H1 (cell line): ENCODE data around the gene TYMS. TPM values are rescaled to one million over a fixed set of nuclear protein-coding genes. Genes with fewer than 3 reads are reported as not detected.
A peak's percentile ranks its signal among the peaks of the same experiment; 100 is the strongest.

ENCODE experiments used
- CTCF ChIA-PET: fragments of 300-600 bp; sonication (Branson Sonifier 250); formaldehyde crosslinking; loops from one replicate; lab custom pipeline; 2021; ENCODE audit not compliant: partially characterized antibody; lab: Charles Lee
- POLR2A ChIA-PET: fragments of 300-600 bp; sonication (Branson Sonifier 250); formaldehyde crosslinking; loops from one replicate; lab custom pipeline; 2021; ENCODE audit warnings: inconsistent platforms; ENCODE audit not compliant: partially characterized antibody; lab: Charles Lee
- DNase-seq, 2 experiments: peaks; one replicate each; pipeline versions ENCODE4 v3.0.0 to v3.0.0-alpha.2; 2010 to 2022; ENCODE audit warnings: low spot score in 2 of 2, low read depth in 1 of 2, mixed read lengths in 1 of 2
- FAIRE-seq: peaks from 2 replicates; lab custom pipeline; 2011; peaks lifted over from hg19 to GRCh38; lab: Jason Lieb, UNC
- H2AFZ ChIP-seq: 2 replicates; pipeline ENCODE4 v1.8.1; 2012; ENCODE audit warnings: low read length, inconsistent platforms
- H2AK5ac ChIP-seq: 2 replicates; pipeline ENCODE4 v1.6.1; 2013; ENCODE audit warnings: low read depth, low read length
- H2BK120ac ChIP-seq: replicated peaks from 2 replicates; pipeline ENCODE3; 2013; ENCODE audit warnings: low read depth, low read length, inconsistent platforms
- H2BK12ac ChIP-seq: 2 replicates; pipeline ENCODE4 v1.6.1; 2013; ENCODE audit warnings: low read depth, low read length
- H2BK15ac ChIP-seq: 2 replicates; pipeline ENCODE4 v1.6.1; 2013; ENCODE audit warnings: low read length
- H2BK20ac ChIP-seq: 2 replicates; pipeline ENCODE4 v1.6.1; 2013; ENCODE audit warnings: low read length
- H2BK5ac ChIP-seq: 2 replicates; pipeline ENCODE4 v1.6.1; 2013; ENCODE audit warnings: low read depth, low read length
- H3K14ac ChIP-seq: 2 replicates; pipeline ENCODE4 v1.6.1; 2013; ENCODE audit warnings: inconsistent platforms; ENCODE audit not compliant: insufficient read length
- H3K18ac ChIP-seq: 2 replicates; pipeline ENCODE4 v1.6.1; 2013; ENCODE audit warnings: low read length; ENCODE audit errors: extremely low read depth
- H3K23ac ChIP-seq: 2 replicates; pipeline ENCODE4 v1.6.1; 2013; ENCODE audit warnings: inconsistent platforms; ENCODE audit not compliant: insufficient read length
- H3K23me2 ChIP-seq: 2 replicates; pipeline ENCODE4 v1.6.1; 2013; ENCODE audit warnings: low read depth, low read length
- H3K27ac ChIP-seq: 2 replicates; pipeline ENCODE4 v1.6.1; 2011; ENCODE audit warnings: low read depth, low read length, inconsistent platforms
- H3K27me3 ChIP-seq, 4 experiments: replicated peaks in 1 of 4; 1 replicate in 1 of 4; 2 replicates in 3 of 4; pipeline versions ENCODE4 v1.6.1 to v1.8.1; 2011 to 2013; ENCODE audit warnings: low read length in 3 of 4, mild to moderate bottlenecking in 3 of 4, inconsistent platforms in 2 of 4, mixed read lengths in 2 of 4, moderate library complexity in 1 of 4; ENCODE audit not compliant: control insufficient read depth in 3 of 4, insufficient read depth in 3 of 4; ENCODE audit errors: extremely low read depth in 1 of 4
- H3K36me3 ChIP-seq, 4 experiments: 2 replicates each; pipeline versions ENCODE4 v1.6.1 to v1.8.1; 2011 to 2013; ENCODE audit warnings: mild to moderate bottlenecking in 4 of 4, low read length in 3 of 4, moderate library complexity in 2 of 4, control low read depth in 1 of 4, inconsistent platforms in 1 of 4; ENCODE audit not compliant: insufficient read depth in 4 of 4, control insufficient read depth in 2 of 4
- H3K4ac ChIP-seq: replicated peaks from 2 replicates; pipeline ENCODE3; 2013; ENCODE audit warnings: low read length, low read depth, mixed read lengths, inconsistent platforms; ENCODE audit not compliant: insufficient read length
- H3K4me1 ChIP-seq, 4 experiments: replicated peaks in 1 of 4; 1 replicate in 1 of 4; 2 replicates in 3 of 4; pipeline versions ENCODE4 v1.6.1 to v1.8.1; 2011 to 2013; ENCODE audit warnings: low read length in 3 of 4, inconsistent platforms in 2 of 4, mixed read lengths in 1 of 4; ENCODE audit not compliant: insufficient read depth in 4 of 4, control insufficient read depth in 3 of 4
- H3K4me2 ChIP-seq, 2 experiments: 2 replicates each; pipeline versions ENCODE4 v1.6.1 to v1.8.1; 2011 to 2013; ENCODE audit warnings: low read depth in 2 of 2, low read length in 2 of 2, control low read depth in 1 of 2, inconsistent platforms in 1 of 2, mild to moderate bottlenecking in 1 of 2; ENCODE audit not compliant: insufficient read depth in 1 of 2
- H3K4me3 ChIP-seq, 4 experiments: fragments of 200-600, 300-600 bp in 1 of 4; sonication (generic), shearing (Covaris generic), sonication (Bioruptor Twin) in 1 of 4; 2 replicates each; pipeline versions ENCODE4 v1.5.1 to v1.8.1; 2011 to 2016; ENCODE audit warnings: low read length in 4 of 4, low read depth in 3 of 4, control low read depth in 2 of 4, inconsistent platforms in 2 of 4, mild to moderate bottlenecking in 2 of 4, mixed read lengths in 1 of 4, moderate library complexity in 1 of 4; ENCODE audit not compliant: insufficient read depth in 2 of 4; ENCODE audit errors: extremely low read depth in 1 of 4
- H3K56ac ChIP-seq: replicated peaks from 2 replicates; pipeline ENCODE3; 2013; ENCODE audit warnings: low read depth, mild to moderate bottlenecking, mixed read lengths, low read length, inconsistent platforms; ENCODE audit not compliant: insufficient read length
- H3K79me1 ChIP-seq: 2 replicates; pipeline ENCODE4 v1.6.1; 2013; ENCODE audit warnings: low read depth, low read length, control low read depth
- H3K79me2 ChIP-seq, 2 experiments: 2 replicates each; pipeline versions ENCODE4 v1.6.1 to v1.8.1; 2012 to 2013; ENCODE audit warnings: low read length in 2 of 2, mild to moderate bottlenecking in 2 of 2, inconsistent platforms in 1 of 2; ENCODE audit not compliant: insufficient read depth in 2 of 2, control insufficient read depth in 1 of 2
- H3K9ac ChIP-seq, 4 experiments: replicated peaks in 1 of 4; 1 replicate in 1 of 4; 2 replicates in 3 of 4; pipeline versions ENCODE4 v1.6.1 to v1.8.1; 2011 to 2013; ENCODE audit warnings: low read depth in 3 of 4, low read length in 3 of 4, control low read depth in 2 of 4, mild to moderate bottlenecking in 2 of 4, moderate library complexity in 2 of 4, inconsistent platforms in 1 of 4; ENCODE audit errors: extremely low read depth in 1 of 4
- H3K9me3 ChIP-seq, 2 experiments: 2 replicates each; pipeline versions ENCODE4 v1.6.1 to v1.8.1; 2012 to 2013; ENCODE audit warnings: mild to moderate bottlenecking in 2 of 2, moderate library complexity in 2 of 2, control low read depth in 1 of 2, inconsistent platforms in 1 of 2, low read depth in 1 of 2, low read length in 1 of 2, mixed read lengths in 1 of 2; ENCODE audit not compliant: insufficient read depth in 2 of 2
- H4K20me1 ChIP-seq, 2 experiments: replicated peaks in 1 of 2; 2 replicates each; pipeline versions ENCODE3 to v1.8.1; 2011 to 2013; ENCODE audit warnings: inconsistent platforms in 2 of 2, low read length in 2 of 2, mild to moderate bottlenecking in 1 of 2; ENCODE audit not compliant: insufficient read depth in 2 of 2, control insufficient read depth in 1 of 2
- H4K5ac ChIP-seq: 2 replicates; pipeline ENCODE4 v1.6.1; 2013; ENCODE audit warnings: low read length, low read depth, mixed read lengths, inconsistent platforms; ENCODE audit not compliant: insufficient read length
- H4K8ac ChIP-seq: 2 replicates; pipeline ENCODE4 v1.8.0; 2013; ENCODE audit warnings: mild to moderate bottlenecking, moderate library complexity, low read length, inconsistent platforms; ENCODE audit not compliant: insufficient read depth; ENCODE audit errors: extremely low read depth
- H4K91ac ChIP-seq: replicated peaks from 2 replicates; pipeline ENCODE3; 2013; ENCODE audit warnings: low read length, mixed read lengths, inconsistent platforms; ENCODE audit not compliant: insufficient read length
- CHD1 ChIP-seq: IDR thresholded peaks from 2 replicates; pipeline ENCODE4 v1.6.1; 2012; ENCODE audit warnings: low read depth, low read length, improper control_type of control experiment
- HDAC6 ChIP-seq: IDR thresholded peaks from one replicate; pipeline ENCODE4 v1.7.1; 2012; ENCODE audit warnings: low read depth, mild to moderate bottlenecking, inconsistent platforms, low read length, moderate library complexity
- RAD21 ChIP-seq, 2 experiments: IDR thresholded peaks in 1 of 2; conservative IDR thresholded peaks in 1 of 2; 2 replicates each; pipeline ENCODE4 v1.6.1; 2011; ENCODE audit warnings: low read depth in 2 of 2, low read length in 2 of 2, improper control_type of control experiment in 1 of 2, inconsistent platforms in 1 of 2, mild to moderate bottlenecking in 1 of 2, moderate library complexity in 1 of 2
- SAP30 ChIP-seq: fragments of 300-600 bp; sonication (generic); IDR thresholded peaks from 2 replicates; pipeline ENCODE4 v1.7.1; 2012; ENCODE audit warnings: low read length, moderate library complexity, mild to moderate bottlenecking, inconsistent platforms; ENCODE audit not compliant: insufficient read depth, insufficient replicate concordance
- SP2 ChIP-seq: IDR thresholded peaks from 2 replicates; pipeline ENCODE4 v1.6.1; 2012; ENCODE audit warnings: mild to moderate bottlenecking, low read length, inconsistent platforms
- TEAD4 ChIP-seq: IDR thresholded peaks from 2 replicates; pipeline ENCODE4 v1.6.1; 2012; ENCODE audit warnings: low read depth, low read length, inconsistent platforms, mixed read lengths
- WGBS, 2 experiments: shearing (Covaris generic) in 1 of 2; methylation state at CpG; one replicate each; pipeline versions ENCODE4 v1.1.6 to v1.1.7; 2013 to 2015; ENCODE audit warnings: low lambda C conversion rate in 2 of 2, mixed read lengths in 2 of 2, inconsistent platforms in 1 of 2, low coverage in 1 of 2, missing lambda C conversion rate in 1 of 2; ENCODE audit not compliant: insufficient replicate concordance in 2 of 2, insufficient coverage in 1 of 2, insufficient read length in 1 of 2; ENCODE audit errors: extremely low coverage in 1 of 2, missing lambda C conversion rate in 1 of 2; 5-methylcytosine and 5-hydroxymethylcytosine counted together
- polyA plus RNA-seq, 7 experiments: library from polyadenylated mRNA; depleted of rRNA in 3 of 7; stranded (reverse) in 5 of 7; unstranded in 2 of 7; fragments of >200 nt in 5 of 7; fragments of 200-250 nt in 2 of 7; gene quantifications; 1 replicate in 5 of 7; 2 replicates in 1 of 7; 4 replicates in 1 of 7; pipeline versions ENCODE4 v1.2.1 to v1.2.3, GENCODE V29; 2011 to 2013; ENCODE audit warnings: missing spikeins in 2 of 7, mixed read lengths in 2 of 7
- total RNA-seq: library from RNA; stranded (reverse); fragmentation: NEBNext Ultra II Directional; extraction: Animal tissue kit (Norgen Biotek cat#: 25700); gene quantifications from 2 replicates; pipeline ENCODE4 v1.2.1, GENCODE V29; 2021
- TF ChIP-seq, protein P1 (sequence below), 3 experiments: IDR thresholded peaks; 1 replicate in 2 of 3; 2 replicates in 1 of 3; pipeline versions ENCODE4 v1.5.1 to v1.6.1; 2011; ENCODE audit warnings: low read length in 3 of 3, mild to moderate bottlenecking in 3 of 3, inconsistent platforms in 2 of 3, low read depth in 1 of 3, moderate library complexity in 1 of 3; ENCODE audit not compliant: insufficient read depth in 1 of 3; ENCODE audit errors: control extremely low read depth in 1 of 3
- TF ChIP-seq, protein P2 (sequence below): IDR thresholded peaks from 2 replicates; pipeline ENCODE4 v1.6.1; 2012; ENCODE audit warnings: inconsistent platforms
- TF ChIP-seq, protein P3 (sequence below): IDR thresholded peaks from 2 replicates; pipeline ENCODE4 v1.6.1; 2011; ENCODE audit warnings: low read depth, mild to moderate bottlenecking, low read length; ENCODE audit not compliant: insufficient read depth

TYMS gene
- total and polyA plus RNA-seq, 2 of the 8 experiments (the other 6 are each of a cell fraction or from before 2014, with no cell fraction given), result 91.9 to 110 TPM

DNA sequence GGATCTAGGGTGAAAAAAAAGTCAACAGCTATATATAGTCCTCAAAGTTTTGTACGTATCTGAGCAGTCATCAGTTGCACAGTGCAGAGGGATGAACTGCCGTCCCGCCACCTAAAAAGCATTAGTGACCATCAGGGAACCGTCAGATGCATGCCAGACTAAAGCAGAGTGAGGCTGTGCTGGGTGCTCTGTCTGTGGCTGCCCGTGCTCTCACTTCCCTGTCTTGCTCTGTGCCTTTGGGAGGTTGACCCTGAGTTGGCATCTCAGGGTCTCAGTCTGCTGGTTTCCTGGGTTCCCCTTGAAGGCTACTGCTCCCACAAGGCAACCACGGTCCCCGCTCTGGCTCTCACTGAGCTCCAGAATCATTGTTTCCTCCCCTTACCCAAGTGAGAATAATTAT lies 49.5 kb upstream of the TYMS start:
- Histone ChIP-seq H3K4ac (no peak overlapping the region), H3K23me2 (no peaks in the 10 kb centered on the region), H3K4me2 (no peak overlapping the region), H2BK12ac (no peak overlapping the region), H4K5ac (no peak overlapping the region), H3K79me1 (no peaks in the 10 kb centered on the region), H3K23ac (no peak overlapping the region), H3K79me2 (no peaks in the 10 kb centered on the region), H2BK5ac (no peak overlapping the region), H2AFZ (no peak overlapping the region), H3K4me3 (no peak overlapping the region), H3K9ac (no peak overlapping the region), H4K8ac (peak overlapping the region; percentile 76; the same call in 1 of the 2 replicates), H3K36me3 (no peaks in the 10 kb centered on the region), H4K20me1 (no peaks in the 10 kb centered on the region), H3K27me3 (no peaks in the 10 kb centered on the region), H3K56ac (no peak overlapping the region), H2BK120ac (no peak overlapping the region), H3K4me1 (no peaks in the 10 kb centered on the region), H2BK20ac (no peak overlapping the region), H3K27ac (no peak overlapping the region), H3K9me3 (no peaks in the 10 kb centered on the region), H2BK15ac (0 out of 2 replicates have a peak overlapping the region, but pooled peaks have one; percentile 29), H4K91ac (no peak overlapping the region), H2AK5ac (no peak overlapping the region), H3K14ac (no peak overlapping the region), H3K18ac (no peak overlapping the region)
- CTCF ChIA-PET, result interaction anchor here (0.6 to 2.7 kb wide), 11 partner anchors 8 to 321 kb away, joined by 3 to 10 read pairs (median 4); no protein-coding TSS in a partner anchor
- POLR2A ChIA-PET, result no interaction called here
- 86% methylated on average over 7 of the region's 7 CpGs; no CpG with 5 or more reads in 1 of the 2 experiments for WGBS, 2 experiments
- FAIRE-seq (no peak), DNase-seq (no peak)
- TF ChIP-seq TEAD4, result no peak
- TF ChIP-seq, protein P1, sequence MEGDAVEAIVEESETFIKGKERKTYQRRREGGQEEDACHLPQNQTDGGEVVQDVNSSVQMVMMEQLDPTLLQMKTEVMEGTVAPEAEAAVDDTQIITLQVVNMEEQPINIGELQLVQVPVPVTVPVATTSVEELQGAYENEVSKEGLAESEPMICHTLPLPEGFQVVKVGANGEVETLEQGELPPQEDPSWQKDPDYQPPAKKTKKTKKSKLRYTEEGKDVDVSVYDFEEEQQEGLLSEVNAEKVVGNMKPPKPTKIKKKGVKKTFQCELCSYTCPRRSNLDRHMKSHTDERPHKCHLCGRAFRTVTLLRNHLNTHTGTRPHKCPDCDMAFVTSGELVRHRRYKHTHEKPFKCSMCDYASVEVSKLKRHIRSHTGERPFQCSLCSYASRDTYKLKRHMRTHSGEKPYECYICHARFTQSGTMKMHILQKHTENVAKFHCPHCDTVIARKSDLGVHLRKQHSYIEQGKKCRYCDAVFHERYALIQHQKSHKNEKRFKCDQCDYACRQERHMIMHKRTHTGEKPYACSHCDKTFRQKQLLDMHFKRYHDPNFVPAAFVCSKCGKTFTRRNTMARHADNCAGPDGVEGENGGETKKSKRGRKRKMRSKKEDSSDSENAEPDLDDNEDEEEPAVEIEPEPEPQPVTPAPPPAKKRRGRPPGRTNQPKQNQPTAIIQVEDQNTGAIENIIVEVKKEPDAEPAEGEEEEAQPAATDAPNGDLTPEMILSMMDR (IDR thresholded peaks at IDR 0.05; ENCODE audit: control extremely low read depth in 1 of 3, insufficient read depth in 1 of 3, low read depth in 1 of 3, low read length in 3 of 3), result no peak
- TF ChIP-seq RAD21 (IDR thresholded peaks at IDR 0.05 in 1 of 2, conservative IDR thresholded peaks at IDR 0.05 in 1 of 2; ENCODE audit: low read depth in 2 of 2, low read length in 2 of 2), result no peak
- no peak for TF ChIP-seq CHD1
- TF ChIP-seq HDAC6, result no peak
- TF ChIP-seq, protein P2, sequence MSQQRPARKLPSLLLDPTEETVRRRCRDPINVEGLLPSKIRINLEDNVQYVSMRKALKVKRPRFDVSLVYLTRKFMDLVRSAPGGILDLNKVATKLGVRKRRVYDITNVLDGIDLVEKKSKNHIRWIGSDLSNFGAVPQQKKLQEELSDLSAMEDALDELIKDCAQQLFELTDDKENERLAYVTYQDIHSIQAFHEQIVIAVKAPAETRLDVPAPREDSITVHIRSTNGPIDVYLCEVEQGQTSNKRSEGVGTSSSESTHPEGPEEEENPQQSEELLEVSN, result no peak
- TF ChIP-seq, protein P3, sequence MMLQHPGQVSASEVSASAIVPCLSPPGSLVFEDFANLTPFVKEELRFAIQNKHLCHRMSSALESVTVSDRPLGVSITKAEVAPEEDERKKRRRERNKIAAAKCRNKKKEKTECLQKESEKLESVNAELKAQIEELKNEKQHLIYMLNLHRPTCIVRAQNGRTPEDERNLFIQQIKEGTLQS, result no peak
- no peak for TF ChIP-seq SAP30
- no peak for TF ChIP-seq SP2
